ENCODE measurements around the gene ST6GAL2. TPM values are rescaled to one million over a fixed set of nuclear protein-coding genes. Genes with fewer than 3 reads are reported as not detected.

ST6GAL2 gene
- polyA plus RNA-seq, 1 donor (not counting 4 experiments of a cell fraction or from before 2014, with no cell fraction given): 0.14 TPM

DNA sequence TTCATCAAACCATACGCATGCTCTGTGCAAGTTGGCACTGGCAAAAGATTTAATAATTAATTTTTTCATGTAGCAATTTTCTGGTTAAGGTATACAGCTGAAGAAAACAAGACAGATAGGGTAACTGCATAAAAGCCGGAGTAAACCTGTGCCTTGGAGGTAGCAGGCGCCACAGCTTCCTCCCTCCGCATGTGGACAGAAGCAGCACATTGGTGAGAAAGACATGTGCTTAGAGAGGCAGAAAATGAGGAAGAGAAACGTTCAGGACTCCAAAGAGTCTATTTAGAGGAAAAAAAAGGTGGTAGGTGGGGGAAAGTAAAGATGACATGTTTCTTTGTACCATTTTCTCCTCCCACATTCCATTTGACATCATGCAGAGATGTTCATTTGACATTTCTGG is 9.3 kb downstream of the ST6GAL2 start:
- Histone ChIP-seq H3K4me1 (ENCODE audit: control insufficient read depth, extremely low read depth, insufficient read depth, low read length) (no peaks in the 10 kb centered on the region), H3K79me2 (ENCODE audit: control insufficient read depth, insufficient read depth, low read length) (no peaks in the 10 kb centered on the region), H4K20me1 (ENCODE audit: control insufficient read depth, extremely low read depth, insufficient read depth, low read length) (no peaks in the 10 kb centered on the region), H3K9ac (ENCODE audit: control insufficient read depth, extremely low read depth, insufficient read depth, low read length) (no peak overlapping the region), H3K27me3 (ENCODE audit: control insufficient read depth, extremely low read depth, insufficient read depth, low read length) (no peaks in the 10 kb centered on the region), H3K4me3 (ENCODE audit: control insufficient read depth in 2 of 3, extremely low read depth in 1 of 3, insufficient read depth in 2 of 3, low read depth in 1 of 3, low read length in 3 of 3) (no peak overlapping the region), H3K9me3 (ENCODE audit: control insufficient read depth, low read depth, low read length) (no peaks in the 10 kb centered on the region), H3K4me2 (ENCODE audit: control insufficient read depth, extremely low read depth, insufficient read depth, low read depth, low read length) (no peak overlapping the region), H3K36me3 (ENCODE audit: control insufficient read depth in 2 of 2, extremely low read depth in 1 of 2, insufficient read depth in 2 of 2, low read length in 2 of 2) (no peaks in the 10 kb centered on the region), H3K27ac (ENCODE audit: control insufficient read depth, insufficient read depth, low read length) (no peak overlapping the region), H3K9me1 (ENCODE audit: control insufficient read depth, extremely low read depth, insufficient read depth, low read length) (no peaks in the 10 kb centered on the region), H2AFZ (ENCODE audit: control insufficient read depth, low read length) (no peak overlapping the region)
- DNase-seq (ENCODE audit: low read depth, low spot score): no peak
- no peak for TF ChIP-seq EZH2 (IDR thresholded peaks at IDR 0.05; ENCODE audit: low read length)
- TF ChIP-seq, protein P1, sequence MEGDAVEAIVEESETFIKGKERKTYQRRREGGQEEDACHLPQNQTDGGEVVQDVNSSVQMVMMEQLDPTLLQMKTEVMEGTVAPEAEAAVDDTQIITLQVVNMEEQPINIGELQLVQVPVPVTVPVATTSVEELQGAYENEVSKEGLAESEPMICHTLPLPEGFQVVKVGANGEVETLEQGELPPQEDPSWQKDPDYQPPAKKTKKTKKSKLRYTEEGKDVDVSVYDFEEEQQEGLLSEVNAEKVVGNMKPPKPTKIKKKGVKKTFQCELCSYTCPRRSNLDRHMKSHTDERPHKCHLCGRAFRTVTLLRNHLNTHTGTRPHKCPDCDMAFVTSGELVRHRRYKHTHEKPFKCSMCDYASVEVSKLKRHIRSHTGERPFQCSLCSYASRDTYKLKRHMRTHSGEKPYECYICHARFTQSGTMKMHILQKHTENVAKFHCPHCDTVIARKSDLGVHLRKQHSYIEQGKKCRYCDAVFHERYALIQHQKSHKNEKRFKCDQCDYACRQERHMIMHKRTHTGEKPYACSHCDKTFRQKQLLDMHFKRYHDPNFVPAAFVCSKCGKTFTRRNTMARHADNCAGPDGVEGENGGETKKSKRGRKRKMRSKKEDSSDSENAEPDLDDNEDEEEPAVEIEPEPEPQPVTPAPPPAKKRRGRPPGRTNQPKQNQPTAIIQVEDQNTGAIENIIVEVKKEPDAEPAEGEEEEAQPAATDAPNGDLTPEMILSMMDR (optimal IDR thresholded peaks at IDR 0.05 in 1 of 3, IDR thresholded peaks at IDR 0.05 in 1 of 3, conservative IDR thresholded peaks at IDR 0.05 in 1 of 3; ENCODE audit: extremely low read depth in 1 of 3, insufficient read depth in 2 of 3, low read length in 3 of 3): no peak
- dilution Hi-C loops (cut with MboI; ENCODE audit: extremely low pct_ligation_motif_present, low sequenced_read_pairs): no loop called here
- FAIRE-seq: no peak

DNA sequence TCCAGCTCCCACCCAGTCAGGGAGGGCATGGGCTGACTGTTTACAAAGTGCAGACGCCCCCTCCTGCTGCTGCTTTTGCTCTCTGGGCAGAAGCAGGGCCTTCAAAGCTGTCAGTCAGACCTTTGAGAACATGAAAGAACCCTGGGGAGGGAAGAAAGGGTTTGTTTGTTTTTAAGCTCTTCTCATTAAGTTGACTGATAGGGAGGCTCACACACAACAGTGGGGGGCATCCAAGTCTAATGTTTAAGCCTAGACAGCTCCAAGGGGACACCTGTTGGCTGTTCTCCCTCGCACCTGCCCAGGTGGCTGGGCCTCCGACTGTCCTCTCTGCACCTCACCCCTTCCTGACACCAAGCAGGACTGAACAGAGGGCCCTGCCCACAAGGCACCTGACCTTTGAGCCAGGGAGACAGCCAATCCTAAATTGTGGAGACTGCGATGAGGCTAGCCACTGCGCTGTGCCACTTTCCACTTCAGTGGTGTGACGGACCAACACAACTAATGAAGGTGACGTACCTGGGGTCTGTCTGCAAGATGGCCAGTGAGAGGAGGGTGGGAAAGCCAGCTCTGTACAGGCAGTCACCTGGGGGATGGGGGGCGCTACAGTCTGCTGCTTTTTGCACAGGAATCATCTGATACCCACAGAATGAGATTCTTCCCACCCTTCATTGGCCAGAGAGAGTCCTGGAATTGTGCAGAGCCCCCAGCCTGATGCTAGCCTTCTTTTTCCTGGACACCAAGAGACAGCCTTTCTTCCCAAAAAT is 16.3 kb downstream of the ST6GAL2 start:
- no peaks in the 10 kb centered on the region for H3K79me2 ChIP-seq (ENCODE audit: control insufficient read depth, insufficient read depth, low read length)
- no peaks in the 10 kb centered on the region for H3K36me3 ChIP-seq (ENCODE audit: control insufficient read depth in 2 of 2, extremely low read depth in 1 of 2, insufficient read depth in 2 of 2, low read length in 2 of 2)
- FAIRE-seq: no peak

More for the DNA sequence above, 16.3 kb downstream of the ST6GAL2 start:
- Histone ChIP-seq H2AFZ (ENCODE audit: control insufficient read depth, low read length) (no peak overlapping the region), H3K4me2 (ENCODE audit: control insufficient read depth, extremely low read depth, insufficient read depth, low read depth, low read length) (no peak overlapping the region), H3K4me1 (ENCODE audit: control insufficient read depth, extremely low read depth, insufficient read depth, low read length) (no peaks in the 10 kb centered on the region), H3K9me1 (ENCODE audit: control insufficient read depth, extremely low read depth, insufficient read depth, low read length) (no peaks in the 10 kb centered on the region), H3K4me3 (ENCODE audit: control insufficient read depth in 2 of 3, extremely low read depth in 1 of 3, insufficient read depth in 2 of 3, low read depth in 1 of 3, low read length in 3 of 3) (no peak overlapping the region), H4K20me1 (ENCODE audit: control insufficient read depth, extremely low read depth, insufficient read depth, low read length) (no peaks in the 10 kb centered on the region), H3K27me3 (ENCODE audit: control insufficient read depth, extremely low read depth, insufficient read depth, low read length) (no peaks in the 10 kb centered on the region), H3K9ac (ENCODE audit: control insufficient read depth, extremely low read depth, insufficient read depth, low read length) (no peak overlapping the region), H3K27ac (ENCODE audit: control insufficient read depth, insufficient read depth, low read length) (no peak overlapping the region), H3K9me3 (ENCODE audit: control insufficient read depth, low read depth, low read length) (no peaks in the 10 kb centered on the region)
- TF ChIP-seq EZH2 (IDR thresholded peaks at IDR 0.05; ENCODE audit: low read length): no peak
- TF ChIP-seq, protein P1 (optimal IDR thresholded peaks at IDR 0.05 in 1 of 3, IDR thresholded peaks at IDR 0.05 in 1 of 3, conservative IDR thresholded peaks at IDR 0.05 in 1 of 3; ENCODE audit: extremely low read depth in 1 of 3, insufficient read depth in 2 of 3, low read length in 3 of 3): no peak
- dilution Hi-C loops (cut with MboI; ENCODE audit: extremely low pct_ligation_motif_present, low sequenced_read_pairs): no loop called here
- no peak for DNase-seq (ENCODE audit: low read depth, low spot score)

All from keratinocyte (primary cell).